HG02884 (cell line): Measurements from ENCODE around the gene ADIPOQ.
"Not testable (repeated sequence)": the region's sequence is repeated elsewhere in the genome, so short reads cannot be mapped to it uniquely, and the experiment has no call there.

Experiments
- ATAC-seq: cut with Tn5 transposase; IDR thresholded peaks from one replicate; pipeline ENCODE4 v1.9.1; 2021; ENCODE audit warnings: mild to moderate bottlenecking, moderate library complexity; ENCODE audit not compliant: unreplicated experiment

ADIPOQ gene

DNA sequence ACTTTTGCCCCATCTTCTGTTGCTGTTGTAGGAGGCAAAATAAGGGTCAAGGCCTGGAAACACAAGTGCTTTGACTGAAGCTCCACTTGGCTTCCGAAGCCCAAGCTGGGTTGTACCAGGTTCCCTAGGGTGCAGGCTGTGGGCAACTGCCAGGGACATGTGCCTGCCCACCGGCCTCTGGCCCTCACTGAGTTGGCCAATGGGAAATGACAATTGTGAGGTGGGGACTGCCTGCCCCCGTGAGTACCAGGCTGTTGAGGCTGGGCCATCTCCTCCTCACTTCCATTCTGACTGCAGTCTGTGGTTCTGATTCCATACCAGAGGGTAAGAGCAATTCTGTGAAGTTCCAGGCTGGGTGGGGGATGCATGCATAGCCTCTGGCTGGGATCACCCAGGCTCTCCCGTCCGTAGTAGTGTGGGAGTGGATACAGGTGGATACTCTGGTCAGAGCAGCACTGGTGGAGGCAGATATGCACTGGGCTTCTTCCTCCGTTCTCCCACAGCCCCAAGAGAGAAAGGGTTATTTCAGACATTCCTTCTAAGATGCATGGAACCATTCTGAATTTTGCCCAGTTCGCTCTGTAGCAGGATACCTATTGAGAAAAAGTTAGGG lies at the start of gene ADIPOQ:
Gene ADIPOQ, plus strand, starts transcription at position 285 of the 613 bp plus-strand sequence. CDS start 10,349 bp downstream, outside the sequence.
- ATAC-seq = no peak

DNA sequence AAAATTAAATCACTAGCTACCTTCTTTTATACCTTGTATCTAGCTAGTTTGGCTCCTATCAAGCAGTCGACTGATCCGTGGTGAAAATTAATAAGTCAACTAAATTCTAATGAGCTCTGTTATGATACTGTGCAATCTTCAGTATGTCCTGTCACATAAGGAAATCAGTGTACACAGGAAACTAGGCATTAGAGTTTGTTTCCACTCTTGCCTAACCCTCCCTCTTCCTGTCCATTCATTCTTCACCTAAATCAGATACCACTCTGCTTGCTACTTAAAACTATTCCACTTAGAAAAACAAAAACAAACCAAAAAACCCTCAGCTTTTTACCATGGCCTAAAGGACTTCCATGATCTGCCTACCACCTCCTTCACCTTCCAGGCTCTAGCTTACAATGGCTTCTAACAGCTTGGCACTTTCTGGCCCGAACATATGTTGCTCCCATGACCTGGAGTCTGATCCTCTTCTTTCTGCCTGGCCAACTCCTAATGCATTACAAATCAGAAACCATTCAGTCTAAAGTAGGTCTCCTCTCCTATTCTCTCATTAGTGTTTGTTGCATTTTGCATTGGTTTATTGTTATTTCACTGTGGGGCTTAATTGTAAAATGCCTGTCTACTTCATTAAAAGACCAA lies 44.2 kb upstream of the ADIPOQ start:
- ATAC-seq = no peak

DNA sequence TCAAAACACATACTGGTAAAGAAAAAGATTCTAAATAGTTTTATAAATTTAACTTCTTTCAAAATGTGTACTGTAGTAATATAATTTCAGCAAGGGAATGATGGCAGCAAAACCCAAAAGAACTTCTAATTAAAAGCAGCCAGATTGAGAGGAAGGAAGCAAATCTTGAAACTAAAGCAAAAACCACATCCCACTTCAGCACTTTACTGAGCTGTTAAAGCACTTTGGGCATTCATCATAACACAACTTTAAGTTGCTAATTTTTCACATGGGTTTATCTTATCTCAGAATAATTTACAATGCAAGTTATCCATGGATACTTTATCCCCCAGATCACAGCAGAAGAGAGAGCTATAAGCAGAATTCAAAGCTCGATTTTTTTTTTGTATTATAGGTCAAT lies 42.2 kb upstream of the ADIPOQ start:
- no peak for ATAC-seq

DNA sequence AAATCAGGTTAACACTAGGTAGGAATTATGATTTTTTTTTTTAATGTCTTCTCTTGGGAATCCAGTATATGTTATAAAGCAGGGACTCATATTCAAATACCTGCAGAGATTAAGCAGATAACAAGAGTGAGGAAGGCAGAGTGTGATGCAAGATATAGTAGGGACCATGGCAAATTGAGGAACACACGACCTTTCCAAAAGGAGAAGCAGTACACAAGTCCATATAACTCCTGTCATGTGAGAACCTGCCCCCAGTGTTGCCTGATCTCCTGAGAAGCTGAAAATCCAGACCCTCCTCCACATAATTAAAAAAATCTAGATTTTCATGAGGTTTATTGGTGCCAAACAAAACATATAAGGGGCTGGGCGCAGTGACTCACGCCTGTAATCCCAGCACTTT lies 39.8 kb upstream of the ADIPOQ start:
- ATAC-seq = no peak

DNA sequence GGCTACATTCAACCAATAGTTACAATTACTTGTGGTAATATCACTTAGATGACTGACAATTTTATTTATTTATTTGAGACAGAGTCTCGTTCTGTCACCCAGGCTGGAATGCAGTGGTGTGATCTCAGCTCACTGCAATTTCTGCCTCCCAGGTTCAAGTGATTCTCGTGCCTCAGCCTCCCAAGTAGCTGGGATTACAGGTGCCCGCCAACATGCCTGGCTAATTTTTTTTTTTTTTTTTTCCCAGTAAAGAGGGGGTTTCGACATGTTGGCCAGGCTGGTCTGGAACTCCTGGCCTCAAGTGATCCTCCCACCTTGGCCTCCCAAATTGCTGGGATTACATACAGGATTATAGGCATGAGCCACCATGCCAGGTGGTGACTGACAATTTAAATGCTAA lies 39.1 kb upstream of the ADIPOQ start:
- ATAC-seq = not testable (repeated sequence)

DNA sequence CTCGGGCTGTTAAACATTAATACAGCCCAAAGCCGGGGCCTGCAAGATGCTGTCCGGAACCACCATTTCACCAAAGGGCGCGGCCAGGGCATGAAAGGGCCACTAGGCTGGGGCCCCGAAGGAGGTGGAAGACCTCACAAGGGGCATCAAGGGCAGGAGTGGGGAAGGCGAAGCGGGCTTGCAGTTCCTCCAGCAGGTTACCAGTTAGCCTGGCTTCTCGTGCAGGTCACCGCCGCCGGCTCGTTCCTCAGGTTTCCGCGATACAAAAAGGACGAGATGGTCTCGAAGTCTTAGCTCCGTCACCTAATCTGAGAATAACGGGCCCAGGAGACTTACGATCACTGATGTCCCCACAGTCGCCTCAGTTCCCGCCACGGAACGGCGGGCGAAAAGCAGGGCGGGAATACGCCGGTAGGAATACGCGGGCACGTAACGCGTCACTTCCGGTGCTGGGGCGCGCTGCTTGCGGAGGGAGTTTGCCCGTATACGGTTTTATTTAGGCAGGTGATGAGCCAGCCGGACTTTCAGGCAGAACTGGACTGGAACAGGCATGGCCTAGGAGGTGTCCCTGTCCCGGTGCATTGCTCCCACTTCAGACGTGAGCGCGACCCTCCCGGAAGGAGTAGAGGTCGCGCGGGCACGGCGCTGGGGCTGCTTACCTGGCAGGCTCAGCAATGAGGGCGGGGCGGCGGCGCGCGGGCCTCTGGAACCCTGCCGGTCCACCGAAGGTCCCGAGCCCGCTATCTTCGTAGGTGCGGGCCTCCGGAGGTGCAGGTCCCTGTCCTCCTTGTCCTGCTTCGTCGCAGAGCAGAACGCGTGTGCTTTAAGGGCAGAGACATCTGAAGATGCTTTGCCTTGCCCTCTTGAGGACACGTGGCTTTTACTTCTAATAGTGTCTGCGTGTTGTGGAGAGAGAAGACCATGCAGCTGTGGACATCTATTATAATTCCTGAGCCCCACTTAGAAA lies 36.1 kb upstream of the ADIPOQ start, which contains the start of gene RFC4:
Gene RFC4, minus strand, starts transcription at position 394 of the 967 bp plus-strand sequence. CDS start 1,769 bp downstream, outside the sequence.
- ATAC-seq = peak; percentile 92

DNA sequence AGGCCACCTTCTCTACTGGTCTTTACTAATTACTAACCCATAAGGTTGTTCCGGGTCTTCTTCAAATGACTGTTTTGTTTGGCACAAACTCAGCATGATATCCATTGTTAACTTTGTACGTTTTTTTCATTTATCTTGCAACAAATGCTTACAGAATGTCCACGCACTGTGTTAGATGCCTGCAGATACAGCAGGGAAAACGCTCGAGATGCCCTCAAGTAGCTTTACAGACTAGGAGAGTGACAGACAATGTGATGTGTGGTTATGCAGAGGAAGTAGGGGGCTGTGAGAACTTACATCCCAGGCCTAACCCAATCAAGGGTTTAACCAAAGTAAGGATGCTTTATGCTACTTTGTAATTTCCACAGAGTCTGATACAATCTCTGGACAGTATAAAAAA lies 35.3 kb upstream of the ADIPOQ start:
- no peak for ATAC-seq

DNA sequence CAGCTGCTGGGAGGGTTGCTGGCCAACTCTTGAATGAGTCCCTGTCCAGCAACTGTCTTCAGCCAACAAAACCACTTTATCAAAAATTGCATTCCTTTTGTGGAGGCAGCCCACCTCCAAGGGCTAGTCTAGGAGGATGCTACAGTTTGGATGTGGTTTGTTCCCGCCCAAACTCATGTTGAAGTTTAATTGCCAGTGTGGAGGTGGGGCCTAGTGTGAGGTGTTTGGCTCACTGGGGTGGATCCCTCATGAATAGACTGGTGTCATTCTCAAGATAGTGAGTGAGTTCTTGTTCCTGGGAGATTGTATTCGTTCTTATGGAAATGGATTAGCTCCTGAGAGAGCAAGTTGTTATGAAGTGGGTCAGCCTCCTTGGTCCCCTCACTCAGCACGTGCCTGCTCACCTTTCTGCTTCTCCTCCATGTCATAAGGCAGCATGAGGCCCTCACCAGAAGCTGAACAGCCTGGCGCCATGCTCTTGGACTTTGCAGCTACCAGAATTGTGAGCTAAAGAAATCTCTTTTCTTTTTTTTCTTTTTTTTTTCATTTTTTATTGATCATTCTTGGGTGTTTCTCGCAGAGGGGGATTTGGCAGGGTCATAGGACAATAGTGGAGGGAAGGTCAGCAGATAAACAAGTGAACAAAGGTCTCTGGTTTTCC lies 32.0 kb upstream of the ADIPOQ start:
- ATAC-seq = no peak

DNA sequence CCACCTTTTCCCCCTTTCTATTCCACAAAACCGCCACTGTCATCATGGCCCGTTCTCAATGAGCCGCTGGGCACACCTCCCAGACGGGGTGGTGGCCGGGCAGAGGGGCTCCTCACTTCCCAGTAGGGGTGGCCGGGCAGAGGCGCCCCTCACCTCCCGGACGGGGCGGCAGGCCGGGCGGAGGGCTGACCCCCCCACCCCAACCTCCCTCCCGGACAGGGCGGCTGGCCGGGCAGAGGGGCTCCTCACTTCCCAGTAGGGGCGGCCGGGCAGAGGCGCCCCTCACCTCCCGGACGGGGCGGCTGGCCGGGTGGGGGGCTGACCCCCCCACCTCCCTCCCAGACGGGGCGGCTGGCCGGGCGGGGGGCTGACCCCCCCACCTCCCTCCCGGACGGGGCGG lies 31.2 kb upstream of the ADIPOQ start:
- not testable (repeated sequence) for ATAC-seq

DNA sequence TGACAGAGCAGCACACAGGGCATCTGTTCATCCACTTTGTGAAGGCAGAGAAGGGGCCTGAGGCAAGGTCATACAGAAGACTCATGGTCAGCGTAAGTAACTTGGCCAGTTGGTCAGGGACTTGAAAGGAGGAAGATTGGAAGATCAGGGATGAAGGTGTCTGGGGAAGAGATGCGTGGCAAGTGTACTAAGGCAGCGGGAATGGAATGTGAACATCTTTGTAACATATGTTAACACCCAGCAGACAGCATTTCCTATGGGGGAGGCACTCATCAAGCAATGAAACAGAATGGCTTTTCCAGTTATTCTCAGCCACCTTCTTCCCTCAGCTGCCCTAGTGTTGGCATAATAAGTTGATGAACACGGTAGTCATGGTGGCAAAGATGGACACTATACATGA lies 28.4 kb upstream of the ADIPOQ start:
- ATAC-seq = no peak

DNA sequence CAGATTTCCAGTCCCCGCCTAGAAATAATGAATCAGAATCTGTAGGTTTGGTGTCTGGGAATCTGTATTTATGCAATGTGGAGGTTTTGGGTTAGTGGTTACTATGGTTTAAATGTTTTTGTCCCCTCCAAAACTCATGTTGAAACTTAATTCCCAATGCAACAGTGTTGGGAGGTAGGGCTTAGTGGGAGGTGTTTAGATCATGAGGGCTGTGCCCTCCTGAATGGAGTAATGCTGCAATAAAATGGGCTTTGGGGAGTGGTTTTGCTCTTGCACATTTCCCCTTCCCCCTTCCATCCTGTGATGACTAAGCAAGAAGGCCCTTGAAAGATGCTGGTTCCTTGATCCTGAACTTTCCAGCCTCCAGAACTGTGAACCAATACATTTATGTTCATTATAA lies 27.1 kb upstream of the ADIPOQ start:
- no peak for ATAC-seq

DNA sequence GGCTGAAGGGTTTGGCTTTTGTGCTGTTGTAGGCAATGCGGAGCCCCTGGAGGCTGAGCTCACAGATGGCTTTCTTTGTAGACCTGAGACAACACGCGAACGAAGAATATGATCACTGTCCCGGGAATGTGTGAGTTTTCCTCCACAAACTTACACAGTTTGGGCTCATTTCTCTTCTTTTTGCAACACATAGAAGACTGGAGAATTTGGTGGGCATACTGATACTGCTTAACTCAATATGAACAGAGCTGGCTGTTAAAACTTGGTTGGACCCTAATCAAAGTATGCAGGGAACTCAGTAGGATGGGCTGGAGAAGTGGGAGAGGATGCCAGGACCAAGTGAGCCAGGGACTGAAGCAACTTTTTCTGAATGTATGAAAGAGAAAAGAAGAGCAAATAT lies 24.0 kb upstream of the ADIPOQ start:
- no peak for ATAC-seq

DNA sequence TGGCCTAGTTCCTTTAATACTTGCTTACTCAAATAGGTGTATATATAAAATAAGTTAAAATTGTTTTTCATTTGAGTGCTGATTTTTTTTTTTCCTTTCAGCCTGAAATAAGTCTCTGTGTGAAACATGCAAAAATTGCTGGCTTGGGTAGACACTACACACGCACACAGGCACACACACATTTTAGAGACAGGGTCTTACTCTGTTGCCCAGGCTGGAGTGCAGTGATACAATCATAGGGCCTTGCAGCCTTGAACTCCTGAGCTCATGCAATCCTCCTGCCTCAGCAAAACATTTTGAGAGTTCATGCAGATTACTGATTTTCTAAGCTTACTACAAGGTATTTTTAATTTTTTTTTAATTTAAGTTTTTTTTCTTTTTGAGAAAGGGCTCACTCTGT lies 23.6 kb upstream of the ADIPOQ start:
- no peak for ATAC-seq

DNA sequence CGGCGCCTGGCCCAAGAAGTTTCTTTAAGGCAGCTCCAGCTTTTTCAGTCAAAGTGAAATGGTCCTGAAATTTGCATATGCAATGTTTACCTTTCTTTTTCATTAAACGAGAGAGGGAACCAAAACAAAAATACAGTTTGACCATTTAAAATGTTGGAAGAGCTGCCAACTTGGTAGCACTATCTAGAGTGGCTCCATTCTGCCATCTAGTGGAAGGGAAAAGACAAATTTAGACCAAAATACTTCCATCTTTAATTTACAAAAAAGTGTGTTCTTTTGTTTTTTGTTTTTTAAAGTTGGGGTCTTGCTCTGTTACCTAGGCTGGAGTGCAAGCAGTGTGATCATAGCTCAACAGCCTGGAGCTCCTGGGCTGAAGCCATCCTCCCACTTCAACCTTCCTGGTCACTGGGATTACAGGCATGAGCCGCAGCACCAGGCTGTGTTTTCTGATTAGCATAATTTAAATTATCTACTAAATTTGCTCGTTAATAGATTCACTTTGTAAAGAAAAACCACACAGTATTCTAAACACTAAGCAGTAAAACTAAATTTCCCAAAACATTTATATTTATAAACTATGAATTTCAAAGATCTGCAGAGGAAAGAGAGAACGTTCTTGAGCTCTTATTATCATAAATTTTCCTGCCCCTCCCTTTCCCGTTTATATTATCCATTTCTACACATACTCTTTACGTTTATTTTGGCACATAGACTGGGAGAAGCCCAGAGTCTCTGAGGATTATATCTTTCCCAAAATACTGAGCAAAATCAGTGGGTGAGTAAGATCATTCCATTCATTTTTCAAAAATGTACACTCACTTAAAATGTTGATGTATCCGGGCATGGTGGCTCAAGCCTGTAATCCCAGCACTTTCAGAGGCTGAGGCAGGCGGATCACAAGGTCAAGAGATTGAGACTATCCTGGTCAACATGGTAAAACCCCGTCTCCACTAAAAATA lies 20.8 kb upstream of the ADIPOQ start:
- no peak for ATAC-seq

DNA sequence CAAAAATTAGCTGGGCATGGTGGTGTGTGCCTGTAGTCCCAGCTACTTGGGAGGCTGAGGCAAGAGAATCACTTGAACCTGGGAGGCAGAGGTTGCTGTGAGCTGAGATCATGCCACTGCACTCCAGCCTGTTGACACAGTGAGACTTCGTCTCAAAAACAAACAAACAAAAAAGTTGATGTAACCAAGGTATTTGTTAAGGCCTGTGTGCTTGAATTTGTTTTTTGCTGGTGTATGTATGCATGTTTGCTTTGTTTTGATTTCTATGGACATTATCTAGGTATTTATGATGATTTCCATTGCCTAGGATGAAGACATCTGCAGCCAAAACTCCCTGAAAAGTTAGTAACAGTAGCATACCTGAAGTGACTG lies 20.1 kb upstream of the ADIPOQ start:
- ATAC-seq = not testable (repeated sequence)

DNA sequence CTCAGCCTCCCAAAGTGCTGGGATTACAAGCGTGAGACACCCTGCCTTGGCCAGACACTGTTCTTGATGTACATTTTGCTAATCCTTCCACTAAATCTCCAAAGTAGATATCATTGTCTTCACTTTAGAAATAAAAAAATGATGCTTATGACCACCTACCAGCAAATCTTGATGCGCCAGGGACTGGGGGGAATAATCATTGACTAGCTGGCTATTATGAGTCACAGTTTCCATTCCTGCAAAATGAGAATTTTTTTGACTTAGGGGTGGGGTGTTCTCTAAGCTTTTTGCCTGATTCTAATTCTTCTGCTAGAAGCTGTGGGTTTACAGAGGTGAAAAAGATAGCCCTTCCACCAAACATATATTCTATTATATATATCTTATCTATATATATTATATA lies 19.1 kb upstream of the ADIPOQ start:
- ATAC-seq = no peak

DNA sequence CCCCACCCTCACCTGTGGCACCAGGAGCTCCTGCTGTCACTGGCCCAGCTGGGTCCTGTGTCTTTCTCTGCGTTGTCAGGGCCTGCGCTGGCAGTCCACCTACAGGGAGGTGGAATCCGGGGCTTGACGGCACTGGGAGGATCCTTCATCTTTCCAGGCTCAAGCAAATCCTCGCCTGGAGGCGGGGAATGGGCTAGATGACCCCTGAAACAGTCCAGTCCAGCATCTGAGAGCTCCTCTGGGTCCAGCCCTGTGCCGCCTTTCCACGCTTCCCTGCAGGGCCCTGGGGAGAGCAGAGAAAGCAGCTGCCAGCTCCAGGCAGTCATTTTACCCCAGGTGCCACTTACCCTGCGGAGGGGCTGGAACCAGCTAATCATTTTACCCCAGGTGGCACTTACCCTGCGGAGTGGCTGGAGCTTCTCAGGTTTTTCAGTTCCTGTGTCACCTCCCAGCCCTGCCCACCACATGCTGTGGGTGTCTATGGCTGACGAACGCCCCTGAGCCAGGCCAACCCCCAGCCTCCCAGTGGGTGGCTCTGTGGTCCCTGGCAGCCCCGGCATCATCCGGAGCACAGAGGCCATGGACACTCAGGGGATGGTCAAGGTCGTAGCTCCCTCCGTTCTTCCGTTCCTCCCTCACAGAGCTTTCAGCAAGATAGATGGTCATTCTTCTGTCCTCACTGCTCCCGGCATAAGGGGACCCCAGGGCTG lies 17.9 kb upstream of the ADIPOQ start:
- no peak for ATAC-seq

DNA sequence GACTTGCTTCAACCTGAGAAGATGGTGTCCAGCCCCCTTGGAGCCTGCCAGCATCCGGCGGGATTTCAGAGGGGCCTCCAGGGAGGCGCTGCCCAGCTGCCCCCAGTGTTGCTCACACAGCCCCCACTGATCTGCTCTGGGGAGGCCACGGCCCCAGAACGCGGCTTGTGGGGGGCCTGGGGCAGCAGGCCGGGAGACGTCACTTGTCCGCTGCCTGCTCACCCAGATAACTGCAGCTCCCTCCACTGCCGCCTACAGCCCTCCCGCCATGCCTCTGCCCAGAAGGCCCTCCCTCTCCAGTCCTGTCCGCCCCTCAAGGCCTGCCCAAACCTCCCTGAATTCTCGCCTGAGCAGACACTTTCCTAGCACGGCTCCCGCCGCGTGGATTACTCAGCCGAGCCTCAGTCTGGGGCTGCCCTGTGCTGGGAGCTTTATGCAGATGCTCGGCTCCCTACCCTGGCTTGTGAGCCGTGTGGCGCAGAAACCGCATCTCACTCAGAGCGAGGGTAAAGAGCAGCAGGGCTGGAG lies 17.2 kb upstream of the ADIPOQ start:
- no peak for ATAC-seq

DNA sequence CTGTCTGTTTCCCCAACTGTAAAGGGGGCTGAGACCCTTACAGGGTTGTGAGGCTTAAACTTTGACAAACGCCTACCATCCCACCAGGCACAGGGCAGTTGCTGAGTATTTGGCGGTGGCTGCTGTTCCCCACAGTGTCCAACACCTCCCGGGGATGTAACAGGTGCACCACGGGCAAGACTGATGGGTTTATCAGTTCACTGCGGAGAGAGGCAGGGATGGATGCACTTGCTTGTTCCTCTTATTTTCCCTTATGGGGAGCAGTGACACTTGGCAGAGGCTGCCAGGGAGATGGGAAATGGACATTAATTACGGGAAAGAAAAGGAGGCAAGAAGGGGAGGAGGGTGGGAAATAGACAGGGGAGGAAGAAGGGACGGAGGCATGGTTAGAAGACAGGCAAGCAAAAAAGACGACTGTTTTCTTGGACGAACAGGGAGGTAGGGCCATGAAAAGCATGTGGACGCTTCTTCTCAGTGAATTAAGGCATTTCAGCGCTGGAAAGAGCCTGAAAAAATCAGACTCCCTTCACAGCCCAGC lies 16.6 kb upstream of the ADIPOQ start:
- no peak for ATAC-seq
